ENCODE measurements around the gene NKAIN4. TPM values are rescaled to one million over a fixed set of nuclear protein-coding genes. Genes with fewer than 3 reads are reported as not detected.
A peak's percentile ranks its signal among the peaks of the same experiment; 100 is the strongest.

The NKAIN4 gene
- total RNA-seq, 2 experiments from 2014 or later, result not detected

GRCh38 chr20:63216849-63217471 lies 37.3 kb downstream of the NKAIN4 start:
- Histone ChIP-seq H3K9me2 (ENCODE audit: insufficient read depth, low read length) (no peaks in the 10 kb centered on the region), H3K27ac (ENCODE audit: low read depth, low read length, poor library complexity, severe bottlenecking) (peak overlapping the region; percentile 49), H3K36me3 (ENCODE audit: insufficient read depth, low read length) (peaks cover 37% of the 10 kb centered on the region), H3K79me2 (ENCODE audit: insufficient read depth, low read depth, low read length) (peaks cover 38% of the 10 kb centered on the region), H3K4me1 (ENCODE audit: insufficient read depth, low read length, poor library complexity, severe bottlenecking) (peaks cover 23% of the 10 kb centered on the region), H3K4me3 (ENCODE audit: low read depth, low read length, poor library complexity, severe bottlenecking) (peak overlapping the region; percentile 100), H2AFZ (ENCODE audit: low read length) (peak overlapping the region; percentile 77; the same call in 1 of the 2 replicates), H4K20me1 (ENCODE audit: insufficient read depth, low read length) (peaks cover 19% of the 10 kb centered on the region), H3K9me3 (ENCODE audit: low read length) (no peaks in the 10 kb centered on the region), H3K4me2 (ENCODE audit: low read length) (peak overlapping the region; percentile 92)
- DNase-seq (ENCODE audit: low spot score), result no peak
- TF ChIP-seq EZH2phosphoT487 (IDR thresholded peaks at IDR 0.05; ENCODE audit: borderline replicate concordance, low read depth, low read length) (no peak), CTCF (conservative IDR thresholded peaks at IDR 0.05; ENCODE audit: low read length) (no peak)
- POLR2A ChIA-PET, result no interaction called here
- CTCF ChIA-PET (ENCODE audit: unreplicated experiment), result interaction anchor here (0.5 to 1.0 kb wide), 2 partner anchors 18 to 1202 kb away, joined by 3 to 8 read pairs; no protein-coding TSS in a partner anchor
- intact Hi-C loops (cut with micrococcal nuclease; ENCODE audit: unreplicated experiment), result loop anchor here (5.0 kb wide), 1 partner anchor 55 kb away; the partner anchor contains the start of gene ARFGAP1
- BruUV-seq (replicated peaks), result no TSS peak

GRCh38 chr20:63216041-63216848 lies 38.0 kb downstream of the NKAIN4 start, which contains the start of gene YTHDF1:
YTHDF1 (minus strand) TSS chr20:63216131; CDS start chr20:63215892, 239 bp downstream.
- Histone ChIP-seq H3K36me3 (ENCODE audit: insufficient read depth, low read length) (peaks cover 44% of the 10 kb centered on the region), H3K9me2 (ENCODE audit: insufficient read depth, low read length) (no peaks in the 10 kb centered on the region), H3K27ac (ENCODE audit: low read depth, low read length, poor library complexity, severe bottlenecking) (peak within 1 kb of the TSS; percentile 62), H3K9me3 (ENCODE audit: low read length) (no peaks in the 10 kb centered on the region), H3K4me3 (ENCODE audit: low read depth, low read length, poor library complexity, severe bottlenecking) (peak within 1 kb of the TSS; percentile 100), H3K4me1 (ENCODE audit: insufficient read depth, low read length, poor library complexity, severe bottlenecking) (peaks cover 23% of the 10 kb centered on the region), H3K79me2 (ENCODE audit: insufficient read depth, low read depth, low read length) (peaks cover 45% of the 10 kb centered on the region), H4K20me1 (ENCODE audit: insufficient read depth, low read length) (peaks cover 19% of the 10 kb centered on the region), H2AFZ (ENCODE audit: low read length) (peak within 1 kb of the TSS; percentile 77; the same call in 1 of the 2 replicates), H3K4me2 (ENCODE audit: low read length) (peak within 1 kb of the TSS; percentile 92)
- POLR2A ChIA-PET, result no interaction called here
- no peak for TF ChIP-seq CTCF (conservative IDR thresholded peaks at IDR 0.05; ENCODE audit: low read length)
- no peak for TF ChIP-seq EZH2phosphoT487 (IDR thresholded peaks at IDR 0.05; ENCODE audit: borderline replicate concordance, low read depth, low read length)
- DNase-seq (ENCODE audit: low spot score), result peak; percentile 98
- intact Hi-C loops (cut with micrococcal nuclease; ENCODE audit: unreplicated experiment), result loop anchor here (5.0 kb wide), 1 partner anchor 56 kb away; the partner anchor contains the start of gene ARFGAP1
- CTCF ChIA-PET (ENCODE audit: unreplicated experiment), result interaction anchor here (0.5 kb wide), 1 partner anchor 1201 kb away, joined by 8 read pairs; no protein-coding TSS in a partner anchor
- TSS peak; percentile 93 for BruUV-seq (replicated peaks)

Measured in OCI-LY7 (cell line).